Endothelial cell of umbilical vein (primary cell): ENCODE data around the gene SRRM3. TPM values are rescaled to one million over a fixed set of nuclear protein-coding genes. Genes with fewer than 3 reads are reported as not detected.
"Not testable (repeated sequence)": the region's sequence is repeated elsewhere in the genome, so short reads cannot be mapped to it uniquely, and the experiment has no call there.

Experiments
- BruUV-seq: library from RNA; stranded (reverse); fragments of 400-500 nt; replicated peaks from 2 replicates; lab custom pipeline; 2021; lab: Mats Ljungman, UMichigan
- CTCF ChIA-PET: fragments of 300-600, 350-600 bp; sonication (Branson Sonifier 250); formaldehyde crosslinking; loops from one replicate; lab custom pipeline; 2021; ENCODE audit warnings: antibody characterized with exemption, inconsistent platforms; lab: Charles Lee
- POLR2A ChIA-PET: fragments of 300-600, 350-600 bp; sonication (Branson Sonifier 250); formaldehyde crosslinking; loops from one replicate; lab custom pipeline; 2021; ENCODE audit warnings: antibody characterized with exemption, inconsistent platforms; lab: Charles Lee
- DNase-seq: peaks from one replicate; pipeline ENCODE4 v3.0.0-alpha.2; 2011; ENCODE audit warnings: low read depth, low spot score
- FAIRE-seq: peaks from 2 replicates; lab custom pipeline; 2011; peaks lifted over from hg19 to GRCh38; lab: Jason Lieb, UNC
- H2AFZ ChIP-seq: 2 replicates; pipeline ENCODE4 v1.6.0; 2012; ENCODE audit warnings: low read depth, low read length, control low read depth, inconsistent platforms
- H3K27ac ChIP-seq: 2 replicates; pipeline ENCODE4 v1.5.1; 2011; ENCODE audit warnings: low read depth, mild to moderate bottlenecking, control low read depth, low read length, moderate library complexity; ENCODE audit not compliant: insufficient read depth
- H3K27me3 ChIP-seq, 2 experiments: 2 replicates each; pipeline versions ENCODE4 v1.6.0 to v1.6.1; 2011; ENCODE audit warnings: low read length in 2 of 2, mixed read lengths in 1 of 2; ENCODE audit not compliant: control insufficient read depth in 2 of 2, insufficient read depth in 2 of 2
- H3K36me3 ChIP-seq, 2 experiments: 2 replicates in 1 of 2; 3 replicates in 1 of 2; pipeline ENCODE4 v1.5.1; 2011; ENCODE audit warnings: low read length in 2 of 2, mild to moderate bottlenecking in 1 of 2, moderate library complexity in 1 of 2; ENCODE audit not compliant: control insufficient read depth in 2 of 2, insufficient read depth in 2 of 2; ENCODE audit errors: extremely low read depth in 1 of 2
- H3K4me1 ChIP-seq: 3 replicates; pipeline ENCODE4 v1.5.1; 2011; ENCODE audit warnings: mild to moderate bottlenecking, low read length; ENCODE audit not compliant: control insufficient read depth, insufficient read depth; ENCODE audit errors: extremely low read depth
- H3K4me2 ChIP-seq: 2 replicates; pipeline ENCODE4 v1.6.1; 2011; ENCODE audit warnings: low read length, control low read depth, mixed read lengths; ENCODE audit not compliant: insufficient read depth
- H3K4me3 ChIP-seq, 3 experiments: fragments of 200-600 bp in 1 of 3; sonication (generic), shearing (Covaris generic) in 1 of 3; replicated peaks in 1 of 3; 2 replicates each; pipeline ENCODE4 v1.5.1; 2011 to 2016; ENCODE audit warnings: control low read depth in 3 of 3, low read length in 3 of 3, mild to moderate bottlenecking in 2 of 3, inconsistent platforms in 1 of 3, low read depth in 1 of 3, moderate library complexity in 1 of 3; ENCODE audit not compliant: insufficient read depth in 1 of 3
- H3K79me2 ChIP-seq: 2 replicates; pipeline ENCODE4 v1.6.0; 2012; ENCODE audit warnings: low read length, inconsistent platforms; ENCODE audit not compliant: control insufficient read depth, insufficient read depth
- H3K9ac ChIP-seq: replicated peaks from 2 replicates; pipeline ENCODE3; 2011; ENCODE audit warnings: low read length, control low read depth; ENCODE audit not compliant: insufficient read depth; ENCODE audit errors: extremely low read depth
- H3K9me1 ChIP-seq: replicated peaks from 3 replicates; pipeline ENCODE4 v1.6.0; 2011; ENCODE audit warnings: mild to moderate bottlenecking, low read length; ENCODE audit not compliant: control insufficient read depth, insufficient read depth; ENCODE audit errors: extremely low read depth
- H3K9me3 ChIP-seq: replicated peaks from 2 replicates; pipeline ENCODE4 v1.5.1; 2012; ENCODE audit warnings: low read length, inconsistent platforms; ENCODE audit not compliant: control insufficient read depth, insufficient read depth
- H4K20me1 ChIP-seq: replicated peaks from 2 replicates; pipeline ENCODE3; 2011; ENCODE audit warnings: mild to moderate bottlenecking, low read length; ENCODE audit not compliant: control insufficient read depth, insufficient read depth; ENCODE audit errors: extremely low read depth
- CTCF ChIP-seq, 2 donors: IDR thresholded peaks; 1 replicate in 1 of 2; 2 replicates in 1 of 2; pipeline ENCODE4 v1.5.1; 2011; ENCODE audit warnings: low read length in 2 of 2, mild to moderate bottlenecking in 2 of 2, moderate library complexity in 2 of 2, control low read depth in 1 of 2, inconsistent platforms in 1 of 2, low read depth in 1 of 2; ENCODE audit not compliant: insufficient read depth in 1 of 2; ENCODE audit errors: extremely low read depth in 1 of 2
- EZH2 ChIP-seq: IDR thresholded peaks from 2 replicates; pipeline ENCODE4 v1.6.1; 2012; ENCODE audit warnings: borderline replicate concordance, low read depth, mild to moderate bottlenecking, moderate library complexity, low read length, inconsistent platforms; ENCODE audit not compliant: severe bottlenecking
- FOS ChIP-seq: IDR thresholded peaks from 2 replicates; pipeline ENCODE4 v1.6.1; 2011; ENCODE audit warnings: mild to moderate bottlenecking, low read length, moderate library complexity, borderline replicate concordance; ENCODE audit not compliant: insufficient read depth
- GATA2 ChIP-seq: IDR thresholded peaks from 2 replicates; pipeline ENCODE4 v1.7.0; 2011; ENCODE audit warnings: low read depth, mild to moderate bottlenecking, moderate library complexity, mixed read lengths, low read length; ENCODE audit not compliant: insufficient read length, insufficient read depth
- POLR2AphosphoS5 ChIP-seq: IDR thresholded peaks from 2 replicates; pipeline ENCODE4 v1.6.1; 2012; ENCODE audit warnings: low read depth, mild to moderate bottlenecking, control low read depth, low read length, moderate library complexity; ENCODE audit not compliant: insufficient read depth
- dilution Hi-C: fragments of 300-500 bp; cut with MboI; formaldehyde crosslinking; loops from one replicate; pipeline ENCODE4 v1.15.0; 2019; ENCODE audit warnings: low sequenced_read_pairs; ENCODE audit not compliant: extremely low pct_ligation_motif_present
- intact Hi-C: fragments of 100-400 bp; cut with micrococcal nuclease; formaldehyde crosslinking; loops from one replicate; pipeline ENCODE4 v1.10.0; 2022
- polyA plus RNA-seq, 4 experiments: library from polyadenylated mRNA; depleted of rRNA in 3 of 4; stranded (reverse) in 3 of 4; unstranded in 1 of 4; fragments of >200 nt; gene quantifications; 2 replicates each; pipeline versions ENCODE4 v1.2.1 to v1.2.3, GENCODE V29; 2011 to 2012; ENCODE audit warnings: missing spikeins in 1 of 4
- total RNA-seq: library from RNA; stranded (reverse); gene quantifications from 2 replicates; pipeline ENCODE4 v1.2.3, GENCODE V29; 2021

SRRM3 gene
- total and polyA plus RNA-seq, 2 donors (not counting 3 experiments of a cell fraction or from before 2014, with no cell fraction given) = 4.4 to 5.4 TPM

- H3K9me1 ChIP-seq, FAIRE-seq, intact Hi-C loops, H3K79me2 ChIP-seq, H3K36me3 ChIP-seq, H2AFZ ChIP-seq, BruUV-seq, H3K4me3 ChIP-seq, H3K4me2 ChIP-seq, H3K9ac ChIP-seq, POLR2A ChIA-PET, H3K27ac ChIP-seq, H4K20me1 ChIP-seq, dilution Hi-C loops, H3K9me3 ChIP-seq, H3K27me3 ChIP-seq, DNase-seq: not testable (repeated sequence)
- peaks cover 15% of the 10 kb centered on the region for H3K4me1 ChIP-seq
- CTCF ChIA-PET = interaction anchor here (1.4 to 11.9 kb wide), 2 partner anchors 18 to 47 kb away, joined by 4 to 132 read pairs; no protein-coding TSS in a partner anchor
Measured at GRCh38 chr7:76309341-76310101, 107.8 kb downstream of the SRRM3 start.

- no TSS peak for BruUV-seq
- Histone ChIP-seq H3K27ac (no peak overlapping the region), H3K9me3 (no peaks in the 10 kb centered on the region), H3K4me1 (peaks cover 12% of the 10 kb centered on the region), H2AFZ (peak overlapping the region; percentile 9), H3K4me2 (no peak overlapping the region), H3K9me1 (no peaks in the 10 kb centered on the region), H3K4me3 (no peak overlapping the region), H4K20me1 (no peaks in the 10 kb centered on the region), H3K9ac (no peak overlapping the region), H3K36me3 (no peaks in the 10 kb centered on the region), H3K79me2 (no peaks in the 10 kb centered on the region), H3K27me3 (no peaks in the 10 kb centered on the region)
- ChIA-PET POLR2A (no interaction called here), CTCF (interaction anchor here (1.0 to 11.9 kb wide), 4 partner anchors 15 to 132 kb away, joined by 3 to 132 read pairs (median 34); no protein-coding TSS in a partner anchor)
- intact Hi-C loops (no loop called here), dilution Hi-C loops (no loop called here)
- no peak for TF ChIP-seq FOS
- no peak for TF ChIP-seq CTCF (IDR thresholded peaks at IDR 0.05; ENCODE audit: extremely low read depth in 1 of 2, insufficient read depth in 1 of 2, low read depth in 1 of 2, low read length in 2 of 2)
- TF ChIP-seq EZH2 = no peak
- TF ChIP-seq POLR2AphosphoS5 = no peak
- TF ChIP-seq GATA2 = no peak
- peak; percentile 69 for FAIRE-seq
- DNase-seq = peak; percentile 53
Measured at GRCh38 chr7:76310102-76310957, 108.6 kb downstream of the SRRM3 start.
